IMR-90 (cell line): Measurements from ENCODE around the gene YWHAG. TPM values are rescaled to one million over a fixed set of nuclear protein-coding genes. Genes with fewer than 3 reads are reported as not detected.
"Not testable (repeated sequence)": the region's sequence is repeated elsewhere in the genome, so short reads cannot be mapped to it uniquely, and the experiment has no call there.

ENCODE experiments used
- ATAC-seq: fragments of 200-7000 bp; cut with Tn5 transposase; 2 replicates; pipeline ENCODE4 v1.9.1; 2020; ENCODE audit warnings: low read depth, mild to moderate bottlenecking, moderate library complexity
- BruUV-seq: library from RNA; stranded (reverse); fragments of 400-500 nt; replicated peaks from 2 replicates; lab custom pipeline; 2021; lab: Mats Ljungman, UMichigan
- CTCF ChIA-PET: fragments of 300-600 bp; formaldehyde crosslinking; extraction: SDS; loops from one replicate; lab custom pipeline; 2021; ENCODE audit warnings: antibody characterized with exemption; lab: Yijun Ruan, JAX
- POLR2A ChIA-PET: fragments of 300-600 bp; sonication (Branson Sonifier 250); formaldehyde crosslinking; loops from one replicate; lab custom pipeline; 2022; ENCODE audit warnings: antibody characterized with exemption; ENCODE audit not compliant: unreplicated experiment; lab: Charles Lee
- DNase-seq: peaks from one replicate; pipeline ENCODE4 v3.0.0; 2013
- H2AFZ ChIP-seq: replicated peaks from 2 replicates; pipeline ENCODE3; 2013; ENCODE audit warnings: low read length, mild to moderate bottlenecking; ENCODE audit not compliant: poor library complexity
- H2AK5ac ChIP-seq: 2 replicates; pipeline ENCODE4 v1.6.1; 2013; ENCODE audit warnings: low read depth, low read length, inconsistent platforms
- H2AK9ac ChIP-seq: replicated peaks from 2 replicates; pipeline ENCODE3; 2013; ENCODE audit warnings: mild to moderate bottlenecking, low read depth, low read length, moderate library complexity; ENCODE audit not compliant: poor library complexity
- H2BK120ac ChIP-seq: 2 replicates; pipeline ENCODE4 v1.6.1; 2013; ENCODE audit warnings: low read depth, low read length, inconsistent platforms
- H2BK15ac ChIP-seq: 3 replicates; pipeline ENCODE4 v1.6.1; 2013; ENCODE audit warnings: low read depth, low read length, inconsistent platforms
- H2BK20ac ChIP-seq: 2 replicates; pipeline ENCODE4 v1.6.1; 2013; ENCODE audit warnings: low read depth, mild to moderate bottlenecking, inconsistent platforms, low read length, moderate library complexity
- H2BK5ac ChIP-seq: 2 replicates; pipeline ENCODE4 v1.6.1; 2013; ENCODE audit warnings: mild to moderate bottlenecking, low read depth, low read length, inconsistent platforms; ENCODE audit not compliant: poor library complexity, severe bottlenecking
- H3K14ac ChIP-seq: replicated peaks from 2 replicates; pipeline ENCODE4 v1.6.1; 2013; ENCODE audit warnings: low read depth, low read length, inconsistent platforms
- H3K18ac ChIP-seq: 2 replicates; pipeline ENCODE4 v1.6.1; 2013; ENCODE audit warnings: low read depth, low read length, control low read depth
- H3K23ac ChIP-seq: 2 replicates; pipeline ENCODE4 v1.6.1; 2013; ENCODE audit warnings: low read depth, low read length, inconsistent platforms
- H3K27ac ChIP-seq: 2 replicates; pipeline ENCODE4 v1.5.1; 2013; ENCODE audit warnings: mild to moderate bottlenecking, control low read depth, low read length; ENCODE audit not compliant: insufficient read depth
- H3K27me3 ChIP-seq: 2 replicates; pipeline ENCODE4 v1.6.1; 2013; ENCODE audit warnings: low read length; ENCODE audit not compliant: control insufficient read depth, insufficient read depth
- H3K36me3 ChIP-seq: 2 replicates; pipeline ENCODE4 v1.6.1; 2013; ENCODE audit warnings: low read length, mixed read lengths; ENCODE audit not compliant: control insufficient read depth, insufficient read depth
- H3K4ac ChIP-seq: 2 replicates; pipeline ENCODE4 v1.6.1; 2013; ENCODE audit warnings: low read depth, low read length, inconsistent platforms
- H3K4me1 ChIP-seq: 2 replicates; pipeline ENCODE4 v1.6.1; 2013; ENCODE audit warnings: low read length, mixed read lengths; ENCODE audit not compliant: control insufficient read depth, insufficient read depth
- H3K4me2 ChIP-seq: 2 replicates; pipeline ENCODE4 v1.6.1; 2013; ENCODE audit warnings: low read depth, mild to moderate bottlenecking, control low read depth, low read length, moderate library complexity
- H3K4me3 ChIP-seq: 2 replicates; pipeline ENCODE4 v1.5.1; 2013; ENCODE audit warnings: low read depth, mild to moderate bottlenecking, control low read depth, low read length, moderate library complexity; ENCODE audit not compliant: insufficient read depth
- H3K56ac ChIP-seq: 2 replicates; pipeline ENCODE4 v1.6.1; 2013; ENCODE audit warnings: low read length, inconsistent platforms; ENCODE audit not compliant: insufficient read depth; ENCODE audit errors: extremely low read depth
- H3K79me1 ChIP-seq, 2 experiments: 2 replicates each; pipeline ENCODE4 v1.6.1; 2013; ENCODE audit warnings: low read length in 2 of 2, inconsistent platforms in 1 of 2, low read depth in 1 of 2
- H3K9ac ChIP-seq: 2 replicates; pipeline ENCODE4 v1.6.1; 2013; ENCODE audit warnings: low read depth, low read length, control low read depth
- H3K9me1 ChIP-seq: 2 replicates; pipeline ENCODE4 v1.6.1; 2013; ENCODE audit warnings: low read length, inconsistent platforms; ENCODE audit not compliant: insufficient read depth
- H3K9me3 ChIP-seq: 2 replicates; pipeline ENCODE4 v1.6.1; 2013; ENCODE audit warnings: low read length; ENCODE audit not compliant: control insufficient read depth, insufficient read depth
- H4K20me1 ChIP-seq: 2 replicates; pipeline ENCODE4 v1.6.1; 2013; ENCODE audit warnings: low read length, inconsistent platforms; ENCODE audit not compliant: insufficient read depth
- H4K5ac ChIP-seq: 2 replicates; pipeline ENCODE4 v1.6.1; 2013; ENCODE audit warnings: mild to moderate bottlenecking, low read depth, low read length, control low read depth
- H4K8ac ChIP-seq, 2 experiments: 2 replicates each; pipeline ENCODE4 v1.6.1; 2013; ENCODE audit warnings: low read depth in 2 of 2, low read length in 2 of 2, control low read depth in 1 of 2, inconsistent platforms in 1 of 2
- H4K91ac ChIP-seq: 2 replicates; pipeline ENCODE4 v1.6.1; 2013; ENCODE audit warnings: low read depth, low read length, inconsistent platforms; ENCODE audit not compliant: insufficient read depth
- MXI1 ChIP-seq: IDR thresholded peaks from 2 replicates; pipeline ENCODE4 v1.6.1; 2012; ENCODE audit warnings: low read depth, mild to moderate bottlenecking, low read length, moderate library complexity, borderline replicate concordance
- RFX5 ChIP-seq: IDR thresholded peaks from 2 replicates; pipeline ENCODE4 v1.8.0; 2012; ENCODE audit warnings: low read depth, mild to moderate bottlenecking, low read length, moderate library complexity
- SMC3 ChIP-seq: fragments of 150-350 bp; IDR thresholded peaks from 2 replicates; pipeline ENCODE4 v1.6.1; 2016; ENCODE audit warnings: low read depth, mild to moderate bottlenecking, antibody characterized with exemption, low read length, moderate library complexity
- WGBS, 2 experiments: methylation state at CpG; one replicate each; pipeline versions ENCODE4 v1.1.5 to v1.1.7; 2013; ENCODE audit warnings: missing lambda C conversion rate in 2 of 2; ENCODE audit not compliant: insufficient read length in 1 of 2; ENCODE audit errors: extremely low coverage in 2 of 2; 5-methylcytosine and 5-hydroxymethylcytosine counted together
- dilution Hi-C: fragments of 300-500 bp; cut with HindIII; formaldehyde crosslinking; loops from one replicate; pipeline ENCODE4 v1.14.3; 2018; ENCODE audit warnings: low sequenced_read_pairs; ENCODE audit not compliant: unreplicated experiment
- in situ Hi-C: fragments of 300-500 bp; cut with MboI; formaldehyde crosslinking; loops from 3 replicates; pipeline ENCODE4 v1.14.3; 2019; ENCODE audit warnings: low sequenced_read_pairs, inconsistent platforms, mixed read lengths
- intact Hi-C: fragments of 100-400 bp; cut with micrococcal nuclease; formaldehyde crosslinking; loops from 2 replicates; pipeline ENCODE4 v1.10.0; 2022
- polyA plus RNA-seq, 3 experiments: library from polyadenylated mRNA; depleted of rRNA; stranded (reverse); fragments of >200 nt; gene quantifications; 2 replicates each; pipeline ENCODE4 v1.2.3, GENCODE V29; 2012; ENCODE audit warnings: low replicate concordance in 1 of 3
- total RNA-seq: library from RNA; depleted of rRNA; stranded (reverse); fragments of >200 nt; gene quantifications from 2 replicates; pipeline ENCODE4 v1.2.3, GENCODE V29; 2012

The YWHAG gene
- total and polyA plus RNA-seq, 2 of the 4 experiments (the other 2 are of a cell fraction) = 40.1 to 64.9 TPM

DNA sequence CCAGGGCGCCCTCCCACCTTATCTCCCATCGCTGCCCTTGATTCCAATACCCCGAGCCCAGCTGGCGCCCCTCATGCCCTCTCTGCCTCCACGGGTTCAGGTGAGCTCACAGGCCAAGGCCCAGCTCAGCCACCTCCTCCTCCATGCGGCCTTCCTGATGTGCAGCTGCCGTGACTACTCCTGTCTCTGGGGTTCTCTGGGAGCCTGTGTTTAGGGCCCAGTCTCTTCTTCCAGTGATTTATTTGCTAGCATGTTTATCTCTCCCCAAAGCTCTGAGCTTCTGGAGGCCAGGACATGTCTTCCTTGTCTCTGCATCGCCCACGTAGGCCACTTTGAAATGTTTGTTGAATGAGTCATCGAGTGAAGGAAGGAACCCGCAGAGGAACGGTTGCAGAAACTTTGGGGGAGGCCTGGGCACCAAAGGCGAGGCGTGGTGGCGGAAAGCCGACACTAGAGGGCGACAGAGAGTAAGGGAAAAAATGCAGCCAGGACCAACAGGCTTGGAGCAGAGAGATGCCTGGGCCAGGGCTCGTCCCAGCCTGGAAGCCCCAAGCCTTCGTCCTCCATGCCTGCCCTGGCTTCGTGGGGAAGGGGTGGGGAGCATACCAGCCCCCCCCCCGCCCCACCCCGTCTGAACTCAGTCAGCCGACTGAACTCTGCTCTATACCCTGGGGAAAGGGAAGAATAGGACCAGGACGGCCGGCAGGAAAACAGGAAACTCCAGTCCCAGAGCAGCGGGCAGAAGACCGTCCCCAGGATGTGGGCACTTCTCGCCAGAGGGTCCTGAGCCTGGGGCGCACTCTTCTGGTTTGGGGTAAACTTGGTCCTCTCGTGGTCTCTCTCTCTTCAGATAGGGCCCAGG lies 67.2 kb downstream of the YWHAG start (continued):
- no peak for TF ChIP-seq RFX5
- TF ChIP-seq SMC3 = peak; percentile 95
- TF ChIP-seq MXI1 = no peak

GRCh38 chr7:76290847-76291350 lies 67.9 kb downstream of the YWHAG start:
- H4K20me1 ChIP-seq, POLR2A ChIA-PET, H3K4me2 ChIP-seq, H3K36me3 ChIP-seq, dilution Hi-C loops, BruUV-seq, ATAC-seq, H3K27me3 ChIP-seq, H3K9me3 ChIP-seq, H3K4me3 ChIP-seq, DNase-seq, in situ Hi-C loops: not testable (repeated sequence)
- 83% methylated on average over 6 of the region's 6 CpGs; no CpG with 5 or more reads in 1 of the 2 experiments for WGBS, 2 experiments
- Histone ChIP-seq H4K91ac (peak overlapping the region; percentile 90), H4K8ac (peak overlapping the region; percentile 47 to 83), H2AK9ac (peak overlapping the region; percentile 98), H3K4me1 (peaks cover 22% of the 10 kb centered on the region), H2BK5ac (peak overlapping the region; percentile 94), H3K18ac (peak overlapping the region; percentile 62), H3K9me1 (peaks cover 16% of the 10 kb centered on the region), H3K56ac (peak overlapping the region; percentile 6; the same call in 1 of the 2 replicates), H3K9ac (0 out of 2 replicates have a peak overlapping the region, but pooled peaks have one; percentile 3), H2BK20ac (peak overlapping the region; percentile 98), H2AK5ac (peak overlapping the region; percentile 76), H3K27ac (peak overlapping the region; percentile 84), H2BK15ac (peak overlapping the region; percentile 90), H4K5ac (peak overlapping the region; percentile 68), H3K79me1 (peaks cover 0 to 22% of the 10 kb centered on the region in 2 experiments; a peak in 2 of 4 replicates), H2AFZ (peak overlapping the region; percentile 91), H3K14ac (peak overlapping the region; percentile 75), H3K4ac (peak overlapping the region; percentile 98), H2BK120ac (peak overlapping the region; percentile 97), H3K23ac (peak overlapping the region; percentile 82)
- intact Hi-C loops = loop anchor here (1.0 kb wide), 3 partner anchors 12 to 113 kb away; no protein-coding TSS in a partner anchor
- CTCF ChIA-PET = interaction anchor here (0.6 to 1.3 kb wide), 11 partner anchors 9 to 112 kb away, joined by 3 to 9 read pairs (median 4); no protein-coding TSS in a partner anchor
